Gastroesophageal sphincter (tissue), 3 donors: Measurements from ENCODE around the gene SOX6.

ENCODE experiments used
- CTCF ChIP-seq, 4 experiments: fragments of 200-600 bp in 2 of 4; fragments of 450-650 bp in 2 of 4; sonication (generic) in 1 of 4; IDR thresholded peaks; one replicate each; pipeline ENCODE4 v1.5.1; 2017 to 2019; ENCODE audit warnings: antibody characterized with exemption in 4 of 4, mild to moderate bottlenecking in 2 of 4, moderate library complexity in 2 of 4
- EP300 ChIP-seq: sonication (generic); formaldehyde crosslinking; IDR thresholded peaks from one replicate; pipeline ENCODE4 v1.6.1; 2017; ENCODE audit warnings: antibody characterized with exemption, mild to moderate bottlenecking
- POLR2A ChIP-seq, 2 donors: fragments of 450-650 bp; IDR thresholded peaks; one replicate each; pipeline ENCODE4 v1.6.1; 2017; ENCODE audit warnings: antibody characterized with exemption in 2 of 2, mild to moderate bottlenecking in 2 of 2, moderate library complexity in 1 of 2
- POLR2AphosphoS5 ChIP-seq: sonication (generic); formaldehyde crosslinking; IDR thresholded peaks from one replicate; pipeline ENCODE4 v1.6.1; 2017; ENCODE audit warnings: antibody characterized with exemption

GRCh38 chr11:15947681-15948648 is 408.4 kb downstream of the SOX6 start:
- no peak for TF ChIP-seq EP300
- no peak for TF ChIP-seq CTCF (IDR thresholded peaks at IDR 0.05)
- no peak for TF ChIP-seq POLR2A (IDR thresholded peaks at IDR 0.05)
- no peak for TF ChIP-seq POLR2AphosphoS5
